Liver (tissue), 9 donors: ENCODE measurements around the gene CITED4. TPM values are rescaled to one million over a fixed set of nuclear protein-coding genes. Genes with fewer than 3 reads are reported as not detected.

Experiments used
- DNase-seq: peaks from one replicate; pipeline ENCODE4 v3.0.0-alpha.2; 2017; ENCODE audit warnings: low spot score
- H3K27ac ChIP-seq, 2 donors: one replicate each; pipeline ENCODE4 v1.7.0; 2013; ENCODE audit warnings: inconsistent platforms in 2 of 2, low read length in 2 of 2, control low read depth in 1 of 2, low read depth in 1 of 2, mild to moderate bottlenecking in 1 of 2
- H3K27me3 ChIP-seq, 4 donors: one replicate each; pipeline versions ENCODE4 v1.6.1 to v1.7.0; 2013; ENCODE audit warnings: low read length in 3 of 4, inconsistent platforms in 1 of 4, mild to moderate bottlenecking in 1 of 4, moderate library complexity in 1 of 4; ENCODE audit not compliant: control insufficient read depth in 4 of 4, insufficient read depth in 4 of 4
- H3K36me3 ChIP-seq, 4 donors: one replicate each; pipeline versions ENCODE4 v1.6.1 to v1.7.0; 2013; ENCODE audit warnings: low read length in 3 of 4, mild to moderate bottlenecking in 3 of 4, low read depth in 1 of 4, moderate library complexity in 1 of 4; ENCODE audit not compliant: control insufficient read depth in 4 of 4, insufficient read depth in 3 of 4
- H3K4me1 ChIP-seq, 4 donors: one replicate each; pipeline versions ENCODE4 v1.6.1 to v1.7.0; 2013; ENCODE audit warnings: low read length in 3 of 4, mild to moderate bottlenecking in 3 of 4, moderate library complexity in 1 of 4; ENCODE audit not compliant: control insufficient read depth in 4 of 4, insufficient read depth in 4 of 4
- H3K4me3 ChIP-seq, 3 donors: one replicate each; pipeline versions ENCODE4 v1.6.1 to v1.7.0; 2013; ENCODE audit warnings: low read length in 3 of 3, control low read depth in 1 of 3, low read depth in 1 of 3, mild to moderate bottlenecking in 1 of 3
- H3K9ac ChIP-seq, 2 donors: one replicate each; pipeline ENCODE4 v1.7.0; 2013; ENCODE audit warnings: low read length in 2 of 2, mild to moderate bottlenecking in 2 of 2, moderate library complexity in 2 of 2, control low read depth in 1 of 2, low read depth in 1 of 2
- H3K9me3 ChIP-seq, 4 donors: one replicate each; pipeline versions ENCODE4 v1.6.1 to v1.7.0; 2013; ENCODE audit warnings: low read length in 3 of 4; ENCODE audit not compliant: control insufficient read depth in 4 of 4
- ATF3 ChIP-seq: IDR thresholded peaks from 2 replicates; pipeline ENCODE4 v1.6.1; 2016; ENCODE audit warnings: antibody characterized with exemption
- CTCF ChIP-seq: fragments of 150-350 bp; IDR thresholded peaks from 2 replicates; pipeline ENCODE4 v1.5.1; 2017; ENCODE audit warnings: improper control_type of control experiment, low read depth, low read length; ENCODE audit not compliant: missing input control
- EGR1 ChIP-seq, 2 donors: IDR thresholded peaks; 2 replicates each; pipeline ENCODE4 v1.6.1; 2016 to 2018; ENCODE audit warnings: antibody characterized with exemption in 2 of 2, low read depth in 2 of 2
- FOXA1 ChIP-seq: IDR thresholded peaks from 2 replicates; pipeline ENCODE4 v1.6.1; 2016; ENCODE audit warnings: antibody characterized with exemption
- FOXA2 ChIP-seq: IDR thresholded peaks from 2 replicates; pipeline ENCODE4 v1.6.1; 2016; ENCODE audit warnings: antibody characterized with exemption
- HNF4A ChIP-seq, 2 donors: conservative IDR thresholded peaks; 2 replicates each; pipeline ENCODE4 v1.6.1; 2016; ENCODE audit warnings: antibody characterized with exemption in 2 of 2, mild to moderate bottlenecking in 2 of 2
- HNF4G ChIP-seq: IDR thresholded peaks from 2 replicates; pipeline ENCODE4 v1.6.1; 2016; ENCODE audit warnings: antibody characterized with exemption
- JUND ChIP-seq, 2 donors: IDR thresholded peaks; 2 replicates each; pipeline ENCODE4 v1.6.1; 2016; ENCODE audit warnings: antibody characterized with exemption in 2 of 2
- MAX ChIP-seq: IDR thresholded peaks from 2 replicates; pipeline ENCODE4 v1.6.1; 2016; ENCODE audit warnings: antibody characterized with exemption
- NR2F2 ChIP-seq: IDR thresholded peaks from 2 replicates; pipeline ENCODE4 v1.6.1; 2016; ENCODE audit warnings: antibody characterized with exemption
- RAD21 ChIP-seq, 2 donors: IDR thresholded peaks; 2 replicates each; pipeline ENCODE4 v1.6.1; 2016; ENCODE audit warnings: antibody characterized with exemption in 2 of 2, mild to moderate bottlenecking in 2 of 2
- REST ChIP-seq: IDR thresholded peaks from 2 replicates; pipeline ENCODE4 v1.6.1; 2016; ENCODE audit warnings: antibody characterized with exemption, mild to moderate bottlenecking
- RXRA ChIP-seq, 2 donors: IDR thresholded peaks; 2 replicates each; pipeline ENCODE4 v1.6.1; 2017 to 2018; ENCODE audit warnings: antibody characterized with exemption in 2 of 2, mild to moderate bottlenecking in 1 of 2
- SP1 ChIP-seq: IDR thresholded peaks from 2 replicates; pipeline ENCODE4 v1.6.1; 2018; ENCODE audit warnings: antibody characterized with exemption, mild to moderate bottlenecking
- TAF1 ChIP-seq: conservative IDR thresholded peaks from 2 replicates; pipeline ENCODE4 v1.6.1; 2016; ENCODE audit warnings: antibody characterized with exemption, mild to moderate bottlenecking
- YY1 ChIP-seq: IDR thresholded peaks from 2 replicates; pipeline ENCODE4 v1.6.1; 2016; ENCODE audit warnings: antibody characterized with exemption, mild to moderate bottlenecking
- ZBTB33 ChIP-seq: IDR thresholded peaks from 2 replicates; pipeline ENCODE4 v1.6.1; 2016; ENCODE audit warnings: antibody characterized with exemption
- WGBS: extraction: QIAGEN DNeasy Blood & Tissue Kit; methylation state at CpG from one replicate; pipeline ENCODE4 v1.1.7; 2013; 5-methylcytosine and 5-hydroxymethylcytosine counted together
- polyA plus RNA-seq, 2 donors: library from polyadenylated mRNA; stranded (reverse) in 1 of 2; unstranded in 1 of 2; fragments of 200-250 nt in 1 of 2; fragments of >200 nt in 1 of 2; fragmentation: Nextera tagmentation in 1 of 2; extraction: Ambion mirVana in 1 of 2; gene quantifications; one replicate each; pipeline versions ENCODE4 v1.2.1 to v1.2.3, GENCODE V29; 2013 to 2015
- total RNA-seq, 2 donors: library from RNA; depleted of rRNA; stranded (reverse); fragments of >200 nt; gene quantifications; one replicate each; pipeline ENCODE4 v1.2.3, GENCODE V29; 2014
- donor health status: healthy.
- donor health status: healthy.
- donor health status: healthy.
- donor health status: healthy.
- donor health status: healthy.

The CITED4 gene
- total and polyA plus RNA-seq, 4 donors = 1.4 to 9.9 (median 5.2) TPM

GRCh38 chr1:40838045-40838979, 23.9 kb downstream of the CITED4 start (continued):
- TF ChIP-seq ATF3 = no peak
- no peak for TF ChIP-seq HNF4G
- TF ChIP-seq SP1 = no peak
- no peak for TF ChIP-seq RXRA (IDR thresholded peaks at IDR 0.05)

GRCh38 chr1:40837601-40838000, 24.6 kb downstream of the CITED4 start:
- H3K27me3 ChIP-seq = no peaks in the 10 kb centered on the region
- H3K27ac ChIP-seq = no peak overlapping the region
- 78% methylated on average over 24 of the region's 24 CpGs for WGBS
- no peaks in the 10 kb centered on the region for H3K36me3 ChIP-seq
- H3K4me1 ChIP-seq = peaks cover 0 to 3% (median 0%) of the 10 kb centered on the region in 4 donors
- H3K9me3 ChIP-seq = no peaks in the 10 kb centered on the region
- H3K4me3 ChIP-seq = no peak overlapping the region
- TF ChIP-seq NR2F2 (no peak), FOXA2 (no peak), ATF3 (no peak), CTCF (no peak), REST (no peak), EGR1 (IDR thresholded peaks at IDR 0.05; ENCODE audit: low read depth in 2 of 2) (no peak), RAD21 (IDR thresholded peaks at IDR 0.05) (no peak), JUND (IDR thresholded peaks at IDR 0.05) (no peak), HNF4G (no peak), FOXA1 (no peak), HNF4A (conservative IDR thresholded peaks at IDR 0.05) (no peak)
- H3K9ac ChIP-seq = no peak overlapping the region
- DNase-seq = no peak

- 83% methylated on average over 4 of the region's 4 CpGs for WGBS
- Histone ChIP-seq H3K27me3 (no peaks in the 10 kb centered on the region), H3K36me3 (no peaks in the 10 kb centered on the region), H3K9me3 (no peaks in the 10 kb centered on the region), H3K9ac (no peak overlapping the region), H3K27ac (no peak overlapping the region), H3K4me1 (peaks cover 0 to 3% (median 0%) of the 10 kb centered on the region in 4 donors), H3K4me3 (no peak overlapping the region)
- DNase-seq = no peak
- TF ChIP-seq HNF4A (conservative IDR thresholded peaks at IDR 0.05) (no peak), JUND (IDR thresholded peaks at IDR 0.05) (no peak), NR2F2 (no peak), YY1 (no peak), TAF1 (no peak), CTCF (no peak), FOXA2 (no peak), RAD21 (IDR thresholded peaks at IDR 0.05) (no peak), ZBTB33 (no peak), ATF3 (no peak), FOXA1 (no peak), EGR1 (IDR thresholded peaks at IDR 0.05; ENCODE audit: low read depth in 2 of 2) (no peak), MAX (no peak), HNF4G (no peak)
These were observed 25.9 kb downstream of the CITED4 start for GRCh38 chr1:40836283-40836682.
